Ishikawa (cell line): ENCODE results near the gene STX10.

Experiments used
- CEBPB ChIP-seq: IDR thresholded peaks from 2 replicates; pipeline ENCODE4 v1.6.1; 2012
- CREB1 ChIP-seq: IDR thresholded peaks from 2 replicates; pipeline ENCODE4 v1.6.1; 2012; ENCODE audit warnings: low read depth
- EGR1 ChIP-seq: IDR thresholded peaks from 2 replicates; pipeline ENCODE4 v1.6.1; 2012
- EP300 ChIP-seq: IDR thresholded peaks from 2 replicates; pipeline ENCODE4 v1.6.1; 2012; ENCODE audit warnings: borderline replicate concordance
- FOXM1 ChIP-seq: IDR thresholded peaks from 2 replicates; pipeline ENCODE4 v1.6.1; 2012; ENCODE audit warnings: low read depth, borderline replicate concordance
- NFIC ChIP-seq: IDR thresholded peaks from 2 replicates; pipeline ENCODE4 v1.6.1; 2012
- RAD21 ChIP-seq: IDR thresholded peaks from 2 replicates; pipeline ENCODE4 v1.6.1; 2012; ENCODE audit warnings: low read depth
- TAF1 ChIP-seq: IDR thresholded peaks from 2 replicates; pipeline ENCODE4 v1.6.1; 2012; ENCODE audit warnings: low read depth, mild to moderate bottlenecking
- TCF12 ChIP-seq: IDR thresholded peaks from 2 replicates; pipeline ENCODE4 v1.6.1; 2012; ENCODE audit warnings: low read depth
- TEAD4 ChIP-seq: IDR thresholded peaks from 2 replicates; pipeline ENCODE4 v1.6.1; 2012
- YY1 ChIP-seq: IDR thresholded peaks from 2 replicates; pipeline ENCODE4 v1.6.1; 2012; ENCODE audit warnings: low read depth
- ZBTB7A ChIP-seq: IDR thresholded peaks from 2 replicates; pipeline ENCODE4 v1.6.1; 2012; ENCODE audit warnings: low read depth
- TF ChIP-seq, protein P1 (sequence below): IDR thresholded peaks from 2 replicates; pipeline ENCODE4 v1.6.1; 2012; ENCODE audit warnings: low read depth, mild to moderate bottlenecking
- TF ChIP-seq, protein P2 (sequence below): IDR thresholded peaks from 2 replicates; pipeline ENCODE4 v1.6.1; 2012
- TF ChIP-seq, protein P3 (sequence below): IDR thresholded peaks from 2 replicates; pipeline ENCODE4 v1.6.1; 2012

STX10 gene

DNA sequence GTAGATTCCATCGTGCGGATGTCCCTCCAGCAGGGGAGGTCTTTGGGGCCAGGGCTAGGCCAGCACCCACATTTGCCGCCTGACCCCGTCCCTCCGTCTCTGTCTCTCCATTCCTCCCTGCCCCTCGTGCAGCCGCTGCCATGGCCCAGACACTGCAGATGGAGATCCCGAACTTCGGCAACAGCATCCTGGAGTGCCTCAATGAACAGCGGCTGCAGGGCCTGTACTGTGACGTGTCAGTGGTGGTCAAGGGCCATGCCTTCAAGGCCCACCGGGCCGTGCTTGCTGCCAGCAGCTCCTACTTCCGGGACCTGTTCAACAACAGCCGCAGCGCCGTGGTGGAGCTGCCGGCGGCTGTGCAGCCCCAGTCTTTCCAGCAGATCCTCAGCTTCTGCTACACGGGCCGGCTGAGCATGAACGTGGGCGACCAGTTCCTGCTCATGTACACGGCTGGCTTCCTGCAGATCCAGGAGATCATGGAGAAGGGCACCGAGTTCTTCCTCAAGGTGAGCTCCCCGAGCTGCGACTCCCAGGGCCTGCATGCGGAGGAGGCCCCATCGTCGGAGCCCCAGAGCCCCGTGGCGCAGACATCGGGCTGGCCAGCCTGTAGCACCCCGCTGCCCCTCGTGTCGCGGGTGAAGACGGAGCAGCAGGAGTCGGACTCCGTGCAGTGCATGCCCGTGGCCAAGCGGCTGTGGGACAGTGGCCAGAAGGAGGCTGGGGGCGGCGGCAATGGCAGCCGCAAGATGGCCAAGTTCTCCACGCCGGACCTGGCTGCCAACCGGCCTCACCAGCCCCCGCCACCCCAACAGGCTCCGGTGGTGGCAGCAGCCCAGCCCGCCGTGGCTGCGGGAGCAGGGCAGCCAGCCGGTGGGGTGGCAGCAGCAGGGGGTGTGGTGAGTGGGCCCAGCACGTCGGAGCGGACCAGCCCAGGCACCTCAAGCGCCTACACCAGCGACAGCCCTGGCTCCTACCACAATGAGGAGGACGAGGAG lies 14.8 kb downstream of the STX10 start:
- TF ChIP-seq NFIC (no peak), CEBPB (no peak), RAD21 (no peak), CREB1 (no peak), TAF1 (no peak), FOXM1 (no peak), YY1 (no peak)

DNA sequence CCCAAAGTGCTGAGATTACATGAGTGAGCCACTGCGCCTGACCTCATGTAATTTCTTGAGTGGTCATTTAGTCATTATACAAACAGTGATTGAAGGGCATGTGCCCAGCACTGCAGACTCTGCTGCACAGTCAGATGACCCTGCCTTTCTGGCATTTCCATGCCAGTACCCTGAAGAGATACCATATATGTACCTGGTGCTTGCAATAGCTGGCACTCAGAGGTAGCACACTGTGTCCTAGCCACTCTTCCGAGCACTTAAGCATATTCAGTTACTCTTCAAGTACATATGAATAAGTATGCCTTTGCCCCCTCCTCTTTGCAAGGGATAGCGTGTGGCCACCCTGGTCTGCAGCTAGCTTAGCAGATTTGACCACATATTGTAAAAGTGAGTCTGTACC lies 15.5 kb downstream of the STX10 start:
- TF ChIP-seq YY1 (no peak), EGR1 (no peak), TAF1 (no peak), TEAD4 (no peak)
- TF ChIP-seq, protein P1, sequence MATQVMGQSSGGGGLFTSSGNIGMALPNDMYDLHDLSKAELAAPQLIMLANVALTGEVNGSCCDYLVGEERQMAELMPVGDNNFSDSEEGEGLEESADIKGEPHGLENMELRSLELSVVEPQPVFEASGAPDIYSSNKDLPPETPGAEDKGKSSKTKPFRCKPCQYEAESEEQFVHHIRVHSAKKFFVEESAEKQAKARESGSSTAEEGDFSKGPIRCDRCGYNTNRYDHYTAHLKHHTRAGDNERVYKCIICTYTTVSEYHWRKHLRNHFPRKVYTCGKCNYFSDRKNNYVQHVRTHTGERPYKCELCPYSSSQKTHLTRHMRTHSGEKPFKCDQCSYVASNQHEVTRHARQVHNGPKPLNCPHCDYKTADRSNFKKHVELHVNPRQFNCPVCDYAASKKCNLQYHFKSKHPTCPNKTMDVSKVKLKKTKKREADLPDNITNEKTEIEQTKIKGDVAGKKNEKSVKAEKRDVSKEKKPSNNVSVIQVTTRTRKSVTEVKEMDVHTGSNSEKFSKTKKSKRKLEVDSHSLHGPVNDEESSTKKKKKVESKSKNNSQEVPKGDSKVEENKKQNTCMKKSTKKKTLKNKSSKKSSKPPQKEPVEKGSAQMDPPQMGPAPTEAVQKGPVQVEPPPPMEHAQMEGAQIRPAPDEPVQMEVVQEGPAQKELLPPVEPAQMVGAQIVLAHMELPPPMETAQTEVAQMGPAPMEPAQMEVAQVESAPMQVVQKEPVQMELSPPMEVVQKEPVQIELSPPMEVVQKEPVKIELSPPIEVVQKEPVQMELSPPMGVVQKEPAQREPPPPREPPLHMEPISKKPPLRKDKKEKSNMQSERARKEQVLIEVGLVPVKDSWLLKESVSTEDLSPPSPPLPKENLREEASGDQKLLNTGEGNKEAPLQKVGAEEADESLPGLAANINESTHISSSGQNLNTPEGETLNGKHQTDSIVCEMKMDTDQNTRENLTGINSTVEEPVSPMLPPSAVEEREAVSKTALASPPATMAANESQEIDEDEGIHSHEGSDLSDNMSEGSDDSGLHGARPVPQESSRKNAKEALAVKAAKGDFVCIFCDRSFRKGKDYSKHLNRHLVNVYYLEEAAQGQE, result no peak

DNA sequence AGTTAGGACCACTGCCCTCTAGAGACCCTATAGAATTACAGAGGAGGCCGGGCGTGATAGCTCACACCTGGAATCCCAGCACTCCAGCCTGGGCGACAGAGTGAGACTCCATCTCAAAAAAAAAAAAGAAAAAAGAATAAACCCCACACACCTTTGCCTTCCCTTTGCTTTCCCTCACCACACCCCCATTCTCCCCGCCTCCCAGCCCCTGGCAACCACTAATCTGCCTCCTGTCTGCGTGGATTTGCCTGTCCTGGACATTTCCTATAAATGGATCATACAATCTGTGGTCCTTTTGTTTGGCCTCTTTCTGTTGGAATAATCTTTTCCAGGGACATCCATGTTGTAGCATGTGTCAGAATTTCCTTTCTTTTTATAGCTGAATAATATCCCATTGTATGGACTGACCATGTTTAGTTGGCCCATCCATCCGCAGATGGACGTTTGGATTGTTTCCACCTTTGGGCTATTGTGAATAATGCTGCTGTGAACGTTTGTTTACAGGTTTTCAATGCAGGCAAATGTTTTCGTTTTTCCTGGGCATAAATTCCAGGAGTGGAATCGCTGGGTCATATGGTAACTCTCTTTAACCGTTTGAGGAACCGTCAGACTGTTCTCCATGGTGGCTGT lies 16.8 kb downstream of the STX10 start:
- no peak for TF ChIP-seq EP300
- TF ChIP-seq, protein P2, sequence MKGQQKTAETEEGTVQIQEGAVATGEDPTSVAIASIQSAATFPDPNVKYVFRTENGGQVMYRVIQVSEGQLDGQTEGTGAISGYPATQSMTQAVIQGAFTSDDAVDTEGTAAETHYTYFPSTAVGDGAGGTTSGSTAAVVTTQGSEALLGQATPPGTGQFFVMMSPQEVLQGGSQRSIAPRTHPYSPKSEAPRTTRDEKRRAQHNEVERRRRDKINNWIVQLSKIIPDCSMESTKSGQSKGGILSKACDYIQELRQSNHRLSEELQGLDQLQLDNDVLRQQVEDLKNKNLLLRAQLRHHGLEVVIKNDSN, result no peak
- no peak for TF ChIP-seq ZBTB7A
- TF ChIP-seq NFIC, result no peak
- no peak for TF ChIP-seq CEBPB

DNA sequence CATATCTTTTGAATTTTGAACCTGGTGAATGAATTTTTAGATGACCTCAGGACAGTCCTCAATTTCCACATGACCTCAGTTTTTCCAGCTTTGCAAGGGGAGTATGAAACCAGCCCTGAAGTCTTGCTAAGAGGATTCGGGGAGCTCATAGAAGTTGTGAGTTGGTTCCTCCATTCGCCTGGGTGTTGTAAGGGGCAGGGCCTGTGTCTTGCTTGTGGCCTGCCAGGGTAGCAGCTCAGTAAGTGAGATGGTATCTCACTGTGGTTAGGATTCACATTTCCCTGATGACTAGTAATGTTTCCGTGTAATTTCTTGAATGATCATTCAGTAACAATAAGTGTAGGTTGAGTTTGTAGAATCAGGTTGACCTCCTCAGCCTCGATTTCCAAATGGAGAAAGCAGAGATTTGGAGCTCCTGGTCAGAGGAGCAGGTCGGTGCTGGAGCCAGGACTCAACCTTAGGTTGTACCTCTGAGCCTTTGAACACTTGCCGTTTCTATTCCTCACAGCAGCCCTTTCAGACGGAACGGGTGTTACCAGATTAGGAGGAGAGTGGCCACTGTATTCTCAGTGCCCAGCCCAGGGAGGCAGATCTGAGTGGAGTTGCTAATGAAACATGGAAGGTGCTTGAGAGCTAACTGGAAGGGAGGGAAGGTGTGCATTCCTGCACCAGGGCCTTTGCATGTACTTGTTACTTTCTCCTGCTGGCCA lies 17.5 kb downstream of the STX10 start:
- no peak for TF ChIP-seq EP300
- TF ChIP-seq NFIC, result no peak
- no peak for TF ChIP-seq CEBPB
- TF ChIP-seq TCF12, result no peak

DNA sequence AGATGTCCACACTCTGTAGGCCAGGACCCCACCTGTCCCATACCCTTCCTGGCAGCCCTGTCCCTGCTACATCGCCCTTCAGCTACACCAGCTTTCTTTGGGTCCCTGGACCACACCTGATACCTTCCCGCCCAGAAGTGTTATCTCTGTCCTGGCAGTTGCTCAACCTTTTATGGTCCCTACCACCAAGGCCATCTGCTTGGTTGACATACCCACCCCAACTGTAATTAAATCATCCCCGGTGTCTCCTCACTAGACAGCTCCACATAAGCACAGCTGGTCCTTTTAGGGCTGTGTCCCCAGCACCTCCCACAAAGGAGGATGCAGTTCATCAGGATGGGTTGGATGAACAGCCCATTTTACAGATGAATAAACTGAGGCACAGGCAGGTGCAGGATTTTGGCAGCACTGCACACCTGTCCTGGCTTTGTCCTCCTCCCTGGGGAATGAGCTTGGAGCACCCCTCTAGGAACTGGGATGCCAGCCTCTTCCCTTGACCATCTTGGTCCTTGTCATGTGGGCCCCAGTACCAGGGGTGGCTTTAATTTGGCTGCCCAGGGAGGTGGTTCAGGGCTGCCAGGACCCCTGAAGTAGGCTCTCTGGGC lies 19.2 kb downstream of the STX10 start:
- no peak for TF ChIP-seq ZBTB7A
- TF ChIP-seq, protein P2, result no peak
- TF ChIP-seq EP300, result no peak
- TF ChIP-seq EGR1, result no peak
- no peak for TF ChIP-seq FOXM1
- TF ChIP-seq, protein P3, sequence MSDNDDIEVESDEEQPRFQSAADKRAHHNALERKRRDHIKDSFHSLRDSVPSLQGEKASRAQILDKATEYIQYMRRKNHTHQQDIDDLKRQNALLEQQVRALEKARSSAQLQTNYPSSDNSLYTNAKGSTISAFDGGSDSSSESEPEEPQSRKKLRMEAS, result no peak
- TF ChIP-seq, protein P1, result no peak

DNA sequence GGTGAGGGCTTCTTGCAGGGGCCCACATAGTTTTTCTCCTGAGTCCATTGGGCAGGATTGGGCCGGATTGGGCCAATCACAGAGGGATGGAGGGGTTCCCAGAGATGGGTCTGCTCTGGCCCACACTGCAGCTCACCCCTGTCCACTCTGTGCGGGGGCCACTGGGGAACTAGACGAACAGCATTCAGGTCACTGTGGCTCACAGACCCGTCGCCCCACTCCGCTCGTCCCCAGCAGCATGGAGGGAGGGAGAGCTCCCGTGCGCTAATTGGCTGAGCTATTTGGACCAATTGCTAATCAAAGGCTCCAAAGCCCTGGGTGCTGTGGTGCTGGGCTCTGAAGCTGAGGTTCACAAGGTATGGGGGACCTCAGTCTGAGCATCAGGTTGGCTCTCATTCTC lies 20.8 kb downstream of the STX10 start:
- TF ChIP-seq, protein P3, result no peak
